Esophagus muscularis mucosa (tissue), 3 donors: ENCODE data around the gene PREX1.

Experiments used
- CTCF ChIP-seq, 3 experiments: fragments of 200-600 bp in 2 of 3; fragments of 450-650 bp in 1 of 3; sonication (generic) in 2 of 3; IDR thresholded peaks; one replicate each; pipeline ENCODE4 v1.5.1; 2017 to 2019; ENCODE audit warnings: antibody characterized with exemption in 3 of 3, mild to moderate bottlenecking in 2 of 3, moderate library complexity in 1 of 3
- POLR2A ChIP-seq: fragments of 450-650 bp; IDR thresholded peaks from one replicate; pipeline ENCODE4 v1.6.1; 2017; ENCODE audit warnings: antibody characterized with exemption, moderate library complexity, mild to moderate bottlenecking, low read depth
- POLR2AphosphoS5 ChIP-seq, 2 donors: sonication (generic); formaldehyde crosslinking; IDR thresholded peaks; one replicate each; pipeline ENCODE4 v1.6.1; 2017; ENCODE audit warnings: antibody characterized with exemption in 2 of 2

- TF ChIP-seq CTCF (IDR thresholded peaks at IDR 0.05), result no peak
- no peak for TF ChIP-seq POLR2AphosphoS5 (IDR thresholded peaks at IDR 0.05)
- TF ChIP-seq POLR2A, result no peak
Observed at GRCh38 chr20:48794360-48794759, 33.4 kb downstream of the PREX1 start.
